AG04450 (cell line): ENCODE measurements around the gene RPL37. TPM values are rescaled to one million over a fixed set of nuclear protein-coding genes. Genes with fewer than 3 reads are reported as not detected.

ENCODE experiments used
- CTCF ChIA-PET: fragments of 300-600, 350-600 bp; formaldehyde crosslinking; extraction: SDS; loops from one replicate; lab custom pipeline; 2022; ENCODE audit warnings: antibody characterized with exemption, inconsistent platforms; lab: Charles Lee
- POLR2A ChIA-PET: fragments of 350-600 bp; formaldehyde crosslinking; extraction: SDS; loops from one replicate; lab custom pipeline; 2021; ENCODE audit warnings: antibody characterized with exemption, inconsistent platforms; lab: Yijun Ruan, JAX
- DNase-seq: peaks from one replicate; pipeline ENCODE4 v3.0.0-alpha.2; 2011; ENCODE audit warnings: low read depth, low spot score
- H3K27ac ChIP-seq: one replicate; pipeline ENCODE4 v1.5.1; 2012; ENCODE audit warnings: low read depth, low read length, control low read depth
- H3K27me3 ChIP-seq: one replicate; pipeline ENCODE4 v1.6.0; 2012; ENCODE audit warnings: low read length; ENCODE audit not compliant: control insufficient read depth, insufficient read depth
- H3K4me3 ChIP-seq: 2 replicates; pipeline ENCODE4 v1.5.1; 2011; ENCODE audit warnings: mild to moderate bottlenecking, low read depth, low read length, control low read depth
- H3K9me3 ChIP-seq: 2 replicates; pipeline ENCODE4 v1.5.1; 2012; ENCODE audit warnings: low read length; ENCODE audit not compliant: control insufficient read depth, insufficient read depth
- polyA plus RNA-seq: library from polyadenylated mRNA; depleted of rRNA; stranded (reverse); fragments of >200 nt; gene quantifications from 2 replicates; pipeline ENCODE4 v1.2.3, GENCODE V29; 2011
- TF ChIP-seq, protein P1 (sequence below): IDR thresholded peaks from 2 replicates; pipeline ENCODE4 v1.5.1; 2011; ENCODE audit warnings: low read depth, low read length, control low read depth, inconsistent platforms

RPL37 gene
- polyA plus RNA-seq, 1 experiment: 4,632 TPM

DNA sequence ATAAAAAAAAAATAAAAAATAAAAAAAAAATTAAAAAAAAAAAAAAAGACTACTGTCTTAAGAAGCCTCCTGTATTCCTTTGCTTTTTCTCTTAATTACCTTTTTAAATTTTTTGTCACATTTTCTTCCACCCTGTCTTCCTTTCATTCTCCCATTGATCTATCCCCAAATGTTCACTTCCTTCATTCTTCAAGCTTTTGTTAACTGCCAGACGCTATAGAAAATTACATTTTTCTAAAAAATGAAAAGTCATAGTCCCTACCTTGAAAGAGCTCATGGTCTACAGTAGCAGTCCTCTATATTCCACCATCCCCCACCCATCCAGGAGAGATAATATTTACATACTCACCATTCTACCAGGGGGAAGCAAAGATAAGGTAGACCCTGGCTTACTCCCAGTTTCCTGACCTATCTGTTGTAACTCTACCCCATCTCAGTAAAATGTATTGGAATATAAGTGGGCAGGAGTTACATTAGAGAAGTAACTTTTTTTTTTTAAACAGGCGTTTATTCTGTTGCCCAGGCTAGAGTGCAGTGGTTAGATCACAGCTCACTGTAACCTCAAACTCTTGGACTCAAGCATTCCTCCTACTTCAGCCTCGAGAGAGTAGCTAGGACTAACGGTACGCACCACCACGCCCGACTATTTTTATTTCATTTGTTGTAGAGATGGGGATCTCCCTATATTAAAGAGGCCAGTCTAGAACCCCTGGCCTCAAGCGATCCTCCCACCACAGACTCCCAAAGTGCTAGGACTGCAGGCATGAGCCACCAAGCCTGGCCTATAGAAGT lies 33.1 kb downstream of the RPL37 start:
- Histone ChIP-seq H3K27ac (no peak overlapping the region), H3K9me3 (no peaks in the 10 kb centered on the region; the same call in 1 of the 2 replicates), H3K27me3 (no peaks in the 10 kb centered on the region), H3K4me3 (no peak overlapping the region)
- DNase-seq: no peak
- POLR2A ChIA-PET: interaction anchor here (0.6 kb wide), 1 partner anchor 25 kb away, joined by 3 read pairs; no protein-coding TSS in a partner anchor
- TF ChIP-seq, protein P1, sequence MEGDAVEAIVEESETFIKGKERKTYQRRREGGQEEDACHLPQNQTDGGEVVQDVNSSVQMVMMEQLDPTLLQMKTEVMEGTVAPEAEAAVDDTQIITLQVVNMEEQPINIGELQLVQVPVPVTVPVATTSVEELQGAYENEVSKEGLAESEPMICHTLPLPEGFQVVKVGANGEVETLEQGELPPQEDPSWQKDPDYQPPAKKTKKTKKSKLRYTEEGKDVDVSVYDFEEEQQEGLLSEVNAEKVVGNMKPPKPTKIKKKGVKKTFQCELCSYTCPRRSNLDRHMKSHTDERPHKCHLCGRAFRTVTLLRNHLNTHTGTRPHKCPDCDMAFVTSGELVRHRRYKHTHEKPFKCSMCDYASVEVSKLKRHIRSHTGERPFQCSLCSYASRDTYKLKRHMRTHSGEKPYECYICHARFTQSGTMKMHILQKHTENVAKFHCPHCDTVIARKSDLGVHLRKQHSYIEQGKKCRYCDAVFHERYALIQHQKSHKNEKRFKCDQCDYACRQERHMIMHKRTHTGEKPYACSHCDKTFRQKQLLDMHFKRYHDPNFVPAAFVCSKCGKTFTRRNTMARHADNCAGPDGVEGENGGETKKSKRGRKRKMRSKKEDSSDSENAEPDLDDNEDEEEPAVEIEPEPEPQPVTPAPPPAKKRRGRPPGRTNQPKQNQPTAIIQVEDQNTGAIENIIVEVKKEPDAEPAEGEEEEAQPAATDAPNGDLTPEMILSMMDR: no peak
- CTCF ChIA-PET: no interaction called here

GRCh38 chr5:40799258-40799657 lies 35.8 kb downstream of the RPL37 start:
- DNase-seq: no peak
- Histone ChIP-seq H3K27ac (no peak overlapping the region), H3K27me3 (no peaks in the 10 kb centered on the region), H3K4me3 (peak overlapping the region; percentile 96), H3K9me3 (no peaks in the 10 kb centered on the region; the same call in 1 of the 2 replicates)
- TF ChIP-seq, protein P1: no peak
- POLR2A ChIA-PET: interaction anchor here (0.6 to 1.5 kb wide), 6 partner anchors 8 to 1419 kb away, joined by 3 to 13 read pairs (median 4); no protein-coding TSS in a partner anchor
- CTCF ChIA-PET: interaction anchor here (0.6 to 1.5 kb wide), 9 partner anchors 11 to 959 kb away, joined by 3 to 7 read pairs (median 4); no protein-coding TSS in a partner anchor

GRCh38 chr5:40798801-40799210 lies 36.2 kb downstream of the RPL37 start:
- ChIA-PET POLR2A (interaction anchor here (0.6 to 1.5 kb wide), 7 partner anchors 8 to 1419 kb away, joined by 3 to 13 read pairs (median 3); no protein-coding TSS in a partner anchor), CTCF (interaction anchor here (0.6 to 1.5 kb wide), 9 partner anchors 11 to 960 kb away, joined by 3 to 7 read pairs (median 4); no protein-coding TSS in a partner anchor)
- H3K4me3 ChIP-seq: peak overlapping the region; percentile 96
- no peaks in the 10 kb centered on the region; the same call in 1 of the 2 replicates for H3K9me3 ChIP-seq
- TF ChIP-seq, protein P1: no peak
- H3K27me3 ChIP-seq: no peaks in the 10 kb centered on the region
- peak overlapping the region; percentile 96 for H3K27ac ChIP-seq
- DNase-seq: no peak

DNA sequence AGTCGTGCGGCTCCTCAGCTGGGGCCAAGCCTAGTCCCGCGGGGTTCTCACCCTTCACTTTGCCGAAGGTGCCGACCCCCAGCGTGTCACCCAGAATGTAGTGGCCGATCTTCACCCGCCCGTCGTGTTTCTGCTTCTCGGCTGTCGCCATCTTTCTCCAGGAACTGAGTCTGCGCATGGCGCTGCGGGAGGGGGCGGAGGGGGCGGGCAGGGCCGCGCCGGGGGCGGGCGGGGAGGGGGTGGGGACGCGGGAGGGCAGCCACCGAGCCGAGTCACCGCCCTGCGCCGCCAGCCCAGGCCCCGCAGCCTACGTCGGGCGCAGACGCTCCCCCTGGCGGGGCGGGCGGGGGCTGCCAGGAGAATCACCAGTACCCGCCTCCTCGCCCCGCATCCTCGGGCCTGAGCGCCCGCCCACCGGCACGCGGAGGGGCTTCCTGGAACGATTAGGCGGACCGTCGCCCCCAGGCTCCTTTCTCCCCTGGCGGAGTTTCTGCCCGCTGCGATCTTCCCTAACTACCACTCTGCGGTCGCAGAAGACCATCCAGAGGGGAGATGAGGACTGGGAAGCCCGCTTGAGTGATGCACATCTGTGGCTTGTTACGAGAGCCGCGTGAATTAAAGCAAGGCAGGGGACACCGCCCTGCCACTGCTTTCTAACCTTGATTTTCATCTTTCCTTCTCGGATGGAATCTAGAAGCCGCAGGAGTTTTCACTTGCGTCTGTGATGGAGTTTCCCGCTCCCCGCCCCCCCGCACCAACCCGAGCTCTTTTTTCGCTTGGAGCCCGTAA lies 36.8 kb downstream of the RPL37 start, which contains the start of gene PRKAA1:
TSS of gene PRKAA1 (minus strand) at position 363 of the 789 bp plus-strand sequence. CDS start at position 178, 185 bp downstream.
- ChIA-PET CTCF (interaction anchor here (0.6 to 1.5 kb wide), 9 partner anchors 10 to 961 kb away, joined by 3 to 7 read pairs (median 4); no protein-coding TSS in a partner anchor), POLR2A (interaction anchor here (0.5 to 1.5 kb wide), 9 partner anchors 9 to 1418 kb away, joined by 3 to 13 read pairs (median 3); partner anchors contain the start of gene RPL37)

More for the DNA sequence above, 36.8 kb downstream of the RPL37 start, which contains the start of gene PRKAA1:
- Histone ChIP-seq H3K27me3 (no peaks in the 10 kb centered on the region), H3K9me3 (no peaks in the 10 kb centered on the region; the same call in 1 of the 2 replicates), H3K27ac (peak within 1 kb of the TSS; percentile 96), H3K4me3 (peak within 1 kb of the TSS; percentile 96)
- peak; percentile 59 for DNase-seq
- TF ChIP-seq, protein P1: peak; percentile 59
